Motor neuron (in vitro differentiated cells): Measurements from ENCODE around the gene PHKG1. TPM values are rescaled to one million over a fixed set of nuclear protein-coding genes. Genes with fewer than 3 reads are reported as not detected.
"Not testable (repeated sequence)": the region's sequence is repeated elsewhere in the genome, so short reads cannot be mapped to it uniquely, and the experiment has no call there.

Source experiments
- ATAC-seq, 8 experiments: fragments of 200-7000 bp; cut with Tn5 transposase; replicated peaks in 6 of 8; 2 replicates each; pipeline ENCODE4 v1.8.0; 2021; ENCODE audit warnings: mild to moderate bottlenecking in 8 of 8, moderate library complexity in 8 of 8
- H3K27ac ChIP-seq, 2 donors: fragments of 250-450 bp; sonication (Bioruptor Pico); 2 replicates each; pipeline ENCODE4 v1.9.0; 2021; ENCODE audit warnings: antibody characterized with exemption in 2 of 2, mild to moderate bottlenecking in 2 of 2, moderate library complexity in 1 of 2
- H3K4me1 ChIP-seq, 2 donors: fragments of 250-450 bp; sonication (Bioruptor Pico); replicated peaks in 1 of 2; 2 replicates each; pipeline ENCODE4 v1.6.1; 2021; ENCODE audit warnings: antibody characterized with exemption in 2 of 2, mild to moderate bottlenecking in 2 of 2, moderate library complexity in 1 of 2
- H3K4me3 ChIP-seq, 5 donors: fragments of 250-450 bp; sonication (Bioruptor Pico); 2 replicates each; pipeline ENCODE4 v1.9.0; 2021; ENCODE audit warnings: antibody characterized with exemption in 5 of 5, mild to moderate bottlenecking in 5 of 5, moderate library complexity in 4 of 5
- WGBS, 10 experiments: fragments of 450-650 bp; shearing (Covaris generic); methylation state at CpG; one replicate each; pipeline ENCODE4 v1.0.0; 2022; 5-methylcytosine and 5-hydroxymethylcytosine counted together
- in situ Hi-C, 9 experiments: fragments of 400-800 bp; cut with MboI; loops; one replicate each; pipeline ENCODE4 v1.15.0; 2021; ENCODE audit warnings: low sequenced_read_pairs in 9 of 9, low pct_unique_long_range_greater_than_20kb in 2 of 9; ENCODE audit not compliant: unreplicated experiment in 9 of 9
- total RNA-seq, 8 experiments: library from RNA; unstranded; fragments of 300-600 nt; gene quantifications; 2 replicates each; pipeline versions ENCODE4 v1.2.3 to v1.2.4, GENCODE V29; 2022

PHKG1 gene
- total RNA-seq, 8 experiments from 2014 or later: 0.42 to 3.9 (median 1.2) TPM

- in situ Hi-C loops, H3K27ac ChIP-seq, ATAC-seq, H3K4me1 ChIP-seq, H3K4me3 ChIP-seq: not testable (repeated sequence)
- 0 to 100% (median 25%) methylated on average over 1 to 2 of the region's 9 CpGs; no CpG with 5 or more reads in 4 of the 10 experiments for WGBS, 10 experiments
Observed at GRCh38 chr7:56104138-56104537, 11.4 kb upstream of the PHKG1 start.

GRCh38 chr7:56099653-56100052 is 6.9 kb upstream of the PHKG1 start:
- Histone ChIP-seq H3K27ac (no peak overlapping the region), H3K4me1 (no peaks in the 10 kb centered on the region), H3K4me3 (no peak overlapping the region)
- WGBS, 10 experiments: 50 to 100% (median 90%) methylated on average over 1 to 3 of the region's 3 CpGs; no CpG with 5 or more reads in 1 of the 10 experiments
- no peak for ATAC-seq
- in situ Hi-C loops: loop anchor here in 1 of 9 experiments (25.0 kb wide), 1 partner anchor 462 kb away; no protein-coding TSS in a partner anchor

- H3K27ac ChIP-seq, ATAC-seq, H3K4me3 ChIP-seq, H3K4me1 ChIP-seq: not testable (repeated sequence)
- WGBS, 10 experiments: 71 to 100% (median 76%) methylated on average over 2 to 7 of the region's 8 CpGs; no CpG with 5 or more reads in 2 of the 10 experiments
- in situ Hi-C loops: loop anchor here in 1 of 9 experiments (25.0 kb wide), 1 partner anchor 461 kb away; no protein-coding TSS in a partner anchor
Observed at GRCh38 chr7:56098187-56099008, 5.6 kb upstream of the PHKG1 start.

- 0 to 91% (median 73%) methylated on average over 1 to 5 of the region's 5 CpGs; no CpG with 5 or more reads in 2 of the 10 experiments for WGBS, 10 experiments
- H3K4me3 ChIP-seq: no peak overlapping the region
- ATAC-seq: peak in 3 of 8 experiments; percentile 3 to 69 (median 65)
- no peak overlapping the region for H3K27ac ChIP-seq
- H3K4me1 ChIP-seq: no peaks in the 10 kb centered on the region
- in situ Hi-C loops: loop anchor here in 1 of 9 experiments (25.0 kb wide), 1 partner anchor 460 kb away; no protein-coding TSS in a partner anchor
Observed at GRCh38 chr7:56097700-56098099, 4.9 kb upstream of the PHKG1 start.

GRCh38 chr7:56092388-56092787 is 364 bp downstream of the PHKG1 start:
- not testable (repeated sequence) for H3K4me1 ChIP-seq, ATAC-seq, H3K4me3 ChIP-seq, H3K27ac ChIP-seq
- 0 to 100% (median 92%) methylated on average over 1 to 5 of the region's 6 CpGs; no CpG with 5 or more reads in 4 of the 10 experiments for WGBS, 10 experiments
- in situ Hi-C loops: loop anchor here in 1 of 9 experiments (25.0 kb wide), 1 partner anchor 455 kb away; no protein-coding TSS in a partner anchor

DNA sequence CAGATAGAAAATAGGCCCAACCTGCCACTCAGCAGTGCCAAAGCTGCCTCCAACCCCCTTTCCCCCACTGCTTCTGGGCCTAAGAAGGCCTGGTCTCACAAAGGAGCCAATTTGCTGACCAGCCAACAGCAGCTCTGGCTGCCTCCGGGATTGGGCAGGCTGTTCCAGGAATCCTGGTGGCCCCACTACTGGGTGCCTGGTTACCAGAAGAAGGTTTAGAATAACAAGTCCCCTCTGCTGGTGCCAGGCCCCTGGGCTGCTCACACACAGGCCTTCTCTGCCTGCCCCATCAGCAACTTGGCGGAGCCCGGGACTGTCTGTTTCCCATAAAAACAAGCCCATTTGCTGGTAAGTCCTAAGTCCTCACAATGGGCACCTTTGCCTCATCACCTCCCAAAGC is 1.2 kb downstream of the PHKG1 start:
- peak in 4 of 8 experiments; percentile 6 to 79 (median 17) for ATAC-seq
- no peak overlapping the region for H3K27ac ChIP-seq

DNA sequence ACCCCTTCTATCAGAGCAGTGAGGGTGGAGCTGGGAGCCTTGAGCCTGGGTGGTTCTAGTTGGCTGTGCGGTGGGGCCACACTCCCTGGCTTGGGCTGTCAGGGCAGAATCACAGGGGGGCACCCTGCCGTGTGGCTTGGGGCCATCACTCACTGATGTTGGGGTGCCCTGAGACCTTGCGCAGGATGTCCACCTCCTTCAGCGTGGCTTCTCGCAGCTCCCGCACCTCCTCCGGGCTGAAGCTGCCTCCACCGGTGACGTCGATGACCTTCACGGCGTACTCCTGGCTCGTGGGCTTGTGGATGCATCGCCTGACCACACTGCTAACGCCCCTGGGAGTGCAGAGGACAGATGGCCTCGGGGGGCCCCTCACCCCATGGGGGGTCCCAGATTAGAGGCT is 5.3 kb downstream of the PHKG1 start:
- no peak for ATAC-seq
- 90 to 100% (median 98%) methylated on average over 1 to 8 of the region's 16 CpGs; no CpG with 5 or more reads in 6 of the 10 experiments for WGBS, 10 experiments
- no peaks in the 10 kb centered on the region for H3K4me1 ChIP-seq
- H3K27ac ChIP-seq: no peak overlapping the region
- no peak overlapping the region for H3K4me3 ChIP-seq
- in situ Hi-C loops: loop anchor here in 1 of 9 experiments (25.0 kb wide), 1 partner anchor 450 kb away; no protein-coding TSS in a partner anchor

More for the DNA sequence above, 1.2 kb downstream of the PHKG1 start:
- no peaks in the 10 kb centered on the region for H3K4me1 ChIP-seq
- in situ Hi-C loops: loop anchor here in 1 of 9 experiments (25.0 kb wide), 1 partner anchor 454 kb away; no protein-coding TSS in a partner anchor
- 47 to 100% (median 100%) methylated on average over 1 to 3 of the region's 3 CpGs; no CpG with 5 or more reads in 5 of the 10 experiments for WGBS, 10 experiments
- H3K4me3 ChIP-seq: no peak overlapping the region

GRCh38 chr7:56086761-56087160 is 6.0 kb downstream of the PHKG1 start:
- in situ Hi-C loops: loop anchor here in 1 of 9 experiments (25.0 kb wide), 1 partner anchor 449 kb away; no protein-coding TSS in a partner anchor
- no peak for ATAC-seq
- Histone ChIP-seq H3K4me3 (no peak overlapping the region), H3K4me1 (no peaks in the 10 kb centered on the region), H3K27ac (no peak overlapping the region)
- 74 to 96% (median 86%) methylated on average over 1 to 6 of the region's 7 CpGs; no CpG with 5 or more reads in 6 of the 10 experiments for WGBS, 10 experiments

- Histone ChIP-seq H3K4me3 (no peak overlapping the region), H3K27ac (no peak overlapping the region), H3K4me1 (no peaks in the 10 kb centered on the region)
- 22 to 100% (median 94%) methylated on average over 1 to 6 of the region's 13 CpGs; no CpG with 5 or more reads in 4 of the 10 experiments for WGBS, 10 experiments
- ATAC-seq: peak in 3 of 8 experiments; percentile 39 to 45 (median 44)
- in situ Hi-C loops: loop anchor here in 1 of 9 experiments (25.0 kb wide), 1 partner anchor 446 kb away; no protein-coding TSS in a partner anchor
Observed at GRCh38 chr7:56083150-56083785, 9.5 kb downstream of the PHKG1 start.

- in situ Hi-C loops: loop anchor here in 1 of 9 experiments (25.0 kb wide), 1 partner anchor 444 kb away; no protein-coding TSS in a partner anchor
- Histone ChIP-seq H3K27ac (no peak overlapping the region), H3K4me1 (no peaks in the 10 kb centered on the region), H3K4me3 (no peak overlapping the region)
- WGBS, 10 experiments: 60 to 100% (median 93%) methylated on average over 2 to 11 of the region's 29 CpGs; no CpG with 5 or more reads in 4 of the 10 experiments
- no peak for ATAC-seq
Observed at GRCh38 chr7:56081626-56082340, 11.0 kb downstream of the PHKG1 start.

DNA sequence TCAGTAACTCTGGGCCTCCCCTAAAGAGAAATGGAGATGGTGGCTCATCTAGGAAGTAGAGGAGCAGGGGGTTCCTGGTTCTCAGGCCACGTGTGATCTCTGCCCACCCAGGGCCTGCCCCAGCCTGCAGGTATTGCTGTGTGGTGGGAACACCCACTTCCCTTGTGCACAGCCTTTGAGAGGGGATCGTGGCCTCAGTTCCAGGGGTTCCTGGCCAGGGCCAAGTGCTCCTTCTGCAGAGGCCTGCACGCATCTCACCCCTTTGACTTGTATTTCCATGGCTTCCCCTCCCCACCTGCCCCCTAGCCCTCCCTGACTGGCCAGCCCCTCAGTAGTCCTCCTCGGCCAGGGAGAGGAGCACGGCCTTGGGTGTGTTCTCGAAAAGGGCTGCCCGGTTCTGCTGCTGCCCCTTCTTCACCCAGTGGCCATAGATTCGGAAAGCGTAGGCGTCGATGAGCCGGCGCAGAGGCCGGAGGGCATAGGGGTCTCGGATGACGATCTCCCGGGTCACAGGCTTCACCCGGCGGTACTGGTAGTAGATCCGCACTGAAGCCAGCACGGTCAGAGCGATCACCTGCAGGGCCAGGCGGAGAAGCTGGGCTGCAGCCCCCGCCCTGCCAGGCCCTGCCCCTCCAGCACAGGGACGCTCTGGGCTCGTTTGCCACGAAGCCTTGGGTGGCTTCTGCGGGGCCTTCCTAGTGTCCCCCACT is 11.9 kb downstream of the PHKG1 start:
- H3K4me3 ChIP-seq, H3K27ac ChIP-seq, ATAC-seq, H3K4me1 ChIP-seq: not testable (repeated sequence)
- WGBS, 10 experiments: 93 to 100% (median 100%) methylated on average over 1 to 6 of the region's 28 CpGs; no CpG with 5 or more reads in 7 of the 10 experiments
- in situ Hi-C loops: loop anchor here in 1 of 9 experiments (25.0 kb wide), 1 partner anchor 444 kb away; no protein-coding TSS in a partner anchor
